ENCODE results near the gene GEMIN4. TPM values are rescaled to one million over a fixed set of nuclear protein-coding genes. Genes with fewer than 3 reads are reported as not detected.
"Not testable (repeated sequence)": the region's sequence is repeated elsewhere in the genome, so short reads cannot be mapped to it uniquely, and the experiment has no call there.

The GEMIN4 gene
- total RNA-seq, 2 donors from 2014 or later: 12.9 to 31.9 TPM

- Histone ChIP-seq H3K4me1 (peaks cover 3% of the 10 kb centered on the region), H3K27me3 (no peaks in the 10 kb centered on the region), H3K4me3 (no peak overlapping the region), H3K9me3 (no peaks in the 10 kb centered on the region), H3K36me3 (no peaks in the 10 kb centered on the region), H3K9ac (ENCODE audit: low read depth in 2 of 2, low read length in 2 of 2) (no peak overlapping the region), H3K27ac (no peak overlapping the region)
- intact Hi-C loops (cut with DNase I): no loop called here
- no peak for DNase-seq
- no peak for TF ChIP-seq CTCF (IDR thresholded peaks at IDR 0.05)
Observed at GRCh38 chr17:699345-699744, 52.7 kb downstream of the GEMIN4 start.

DNA sequence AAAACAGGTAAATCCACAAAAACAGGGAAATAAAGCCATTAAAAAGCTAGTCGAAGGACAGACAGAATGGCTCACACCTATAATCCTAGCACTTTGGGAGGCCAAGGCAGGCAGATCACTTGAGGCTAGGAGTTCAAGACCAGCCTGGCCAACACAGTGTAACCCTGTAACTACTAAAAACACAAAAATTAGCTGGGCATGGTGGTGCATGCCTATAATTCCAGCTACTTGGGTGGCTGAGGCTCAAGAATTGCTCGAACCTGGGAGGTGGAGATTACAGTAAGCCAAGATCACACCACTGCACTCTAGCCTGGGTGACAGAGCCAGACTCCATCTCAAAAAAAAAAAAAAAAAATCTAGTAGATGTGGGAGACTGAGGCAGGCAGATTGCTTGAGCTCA lies 54.0 kb downstream of the GEMIN4 start:
- H3K27ac ChIP-seq; H3K4me1 ChIP-seq; intact Hi-C loops (cut with DNase I); H3K4me3 ChIP-seq; H3K36me3 ChIP-seq; H3K27me3 ChIP-seq; H3K9me3 ChIP-seq; H3K9ac ChIP-seq (ENCODE audit: low read depth in 2 of 2, low read length in 2 of 2); DNase-seq: not testable (repeated sequence)

DNA sequence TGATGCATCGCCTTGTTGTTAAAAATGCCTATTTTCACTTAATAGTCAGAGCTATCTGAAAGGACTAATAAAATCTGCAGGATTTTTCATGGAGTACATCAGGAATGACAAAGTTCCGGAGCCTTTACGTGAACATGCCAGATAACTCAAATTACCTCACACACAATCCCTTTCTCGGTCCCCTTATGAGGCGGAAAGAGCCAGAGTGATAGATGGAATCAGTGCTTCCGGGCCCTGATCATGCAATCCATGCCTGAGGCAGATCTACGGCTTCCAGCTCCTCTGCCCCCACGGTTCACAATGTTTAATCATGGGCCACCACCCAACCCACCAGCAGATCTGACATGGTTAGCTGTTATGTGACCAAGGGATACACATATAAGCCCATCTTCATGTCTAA lies 54.4 kb downstream of the GEMIN4 start:
- Histone ChIP-seq H3K27ac (no peak overlapping the region), H3K4me1 (peaks cover 3% of the 10 kb centered on the region), H3K36me3 (no peaks in the 10 kb centered on the region), H3K27me3 (no peaks in the 10 kb centered on the region), H3K9ac (ENCODE audit: low read depth in 2 of 2, low read length in 2 of 2) (no peak overlapping the region), H3K9me3 (no peaks in the 10 kb centered on the region), H3K4me3 (no peak overlapping the region)
- no peak for DNase-seq
- intact Hi-C loops (cut with DNase I): no loop called here
- TF ChIP-seq CTCF (IDR thresholded peaks at IDR 0.05): no peak

DNA sequence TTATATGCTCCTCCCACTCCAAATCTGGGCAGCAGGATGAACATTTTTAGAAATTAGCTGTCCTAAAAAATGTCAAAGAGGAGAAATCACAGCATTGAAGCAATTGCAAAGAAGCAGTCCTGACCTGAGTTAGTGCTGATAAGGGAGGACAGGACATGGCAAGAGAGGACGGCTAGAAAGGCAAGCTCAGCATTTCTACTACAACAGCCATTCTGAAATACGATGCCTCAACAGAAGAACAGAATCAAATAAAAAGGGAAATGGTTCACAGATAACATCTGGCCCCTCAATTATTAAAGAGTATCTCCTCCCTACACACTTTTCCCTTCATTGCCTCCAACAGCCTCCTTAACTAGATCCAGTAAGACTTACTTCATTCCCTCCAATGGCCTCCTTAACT lies 55.7 kb downstream of the GEMIN4 start:
- intact Hi-C loops (cut with DNase I): no loop called here
- H3K27ac ChIP-seq: no peak overlapping the region
- H3K4me3 ChIP-seq: no peak overlapping the region
- DNase-seq: no peak
- no peak overlapping the region for H3K9ac ChIP-seq (ENCODE audit: low read depth in 2 of 2, low read length in 2 of 2)
- no peak for TF ChIP-seq CTCF (IDR thresholded peaks at IDR 0.05)
- H3K9me3 ChIP-seq: no peaks in the 10 kb centered on the region
- H3K27me3 ChIP-seq: no peaks in the 10 kb centered on the region
- no peaks in the 10 kb centered on the region for H3K36me3 ChIP-seq
- peaks cover 3% of the 10 kb centered on the region for H3K4me1 ChIP-seq

Other genes starting within 250 kb of the GEMIN4 start
- gene VPS53, start 37.4 kb downstream of the GEMIN4 start, total RNA-seq: 10 to 100 TPM; 74.9 to 77.5 TPM
- 10 to 100 TPM; 27.0 to 28.8 TPM for gene TLCD3A, start 19.7 kb downstream of the GEMIN4 start, total RNA-seq
- 100 to 1,000 TPM in 1 of 2 donors, 10 to 100 TPM in 1; 89.3 to 103 TPM for gene GLOD4, start 30.0 kb upstream of the GEMIN4 start, total RNA-seq
- 10 to 100 TPM; 13.0 to 22.5 TPM for gene MRM3, start 30.1 kb upstream of the GEMIN4 start, total RNA-seq
- 10 to 100 TPM in 1 of 2 donors, 1 to 10 TPM in 1; 2.6 to 16.3 TPM for gene NXN, start 227.5 kb upstream of the GEMIN4 start, total RNA-seq
- 10 to 100 TPM in 1 of 2 donors, 1 to 10 TPM in 1; 8.3 to 12.8 TPM for gene TIMM22, start 244.9 kb upstream of the GEMIN4 start, total RNA-seq

Data from colonic mucosa (tissue), 4 donors.